Ovary (tissue), 3 donors: ENCODE results near the gene IMMP2L.

Experiments used
- EP300 ChIP-seq: sonication (generic); formaldehyde crosslinking; IDR thresholded peaks from one replicate; pipeline ENCODE4 v1.6.1; 2017; ENCODE audit warnings: antibody characterized with exemption
- POLR2A ChIP-seq: fragments of 450-650 bp; IDR thresholded peaks from one replicate; pipeline ENCODE4 v1.6.1; 2017; ENCODE audit warnings: antibody characterized with exemption, mild to moderate bottlenecking, moderate library complexity
- TF ChIP-seq, protein P1 (sequence below), 3 donors: fragments of 450-650 bp in 2 of 3; fragments of 200-600 bp in 1 of 3; IDR thresholded peaks; one replicate each; pipeline versions ENCODE4 v1.5.1 to v1.8.0; 2016 to 2022; ENCODE audit warnings: antibody characterized with exemption in 3 of 3, mild to moderate bottlenecking in 1 of 3
- donor health status: DM: no; HTN: no; CAD: no.

DNA sequence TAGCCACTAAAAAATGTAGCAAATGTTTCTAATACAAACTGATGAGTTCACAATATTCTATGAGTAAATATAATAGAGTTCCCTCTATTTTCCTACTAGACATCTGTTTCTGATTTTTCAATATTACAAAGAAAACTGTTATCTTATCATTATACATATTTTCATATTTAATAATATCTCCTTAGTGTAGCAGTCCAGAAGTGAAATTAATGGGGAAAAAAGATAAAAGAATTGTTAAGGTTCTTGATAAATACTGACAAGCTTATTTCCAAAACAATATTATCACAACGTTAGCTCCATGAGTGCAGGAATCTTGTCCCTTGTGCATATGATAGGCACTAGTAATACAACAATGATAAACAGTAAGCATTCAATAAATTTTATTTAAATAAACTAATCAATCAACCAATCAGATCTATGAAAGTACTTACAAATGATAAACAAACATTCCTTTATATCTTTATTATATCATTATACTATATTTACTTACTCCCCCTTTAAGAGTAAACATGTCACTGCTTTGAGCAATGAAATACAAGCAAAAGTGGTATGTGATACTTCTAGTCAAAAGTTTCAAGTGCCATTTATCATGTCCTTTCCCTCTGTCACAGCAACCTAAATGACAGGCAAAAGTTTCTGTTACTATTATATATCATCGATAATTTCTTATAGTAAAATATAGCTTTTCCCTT is 103.1 kb downstream of the IMMP2L start:
- TF ChIP-seq, protein P1, sequence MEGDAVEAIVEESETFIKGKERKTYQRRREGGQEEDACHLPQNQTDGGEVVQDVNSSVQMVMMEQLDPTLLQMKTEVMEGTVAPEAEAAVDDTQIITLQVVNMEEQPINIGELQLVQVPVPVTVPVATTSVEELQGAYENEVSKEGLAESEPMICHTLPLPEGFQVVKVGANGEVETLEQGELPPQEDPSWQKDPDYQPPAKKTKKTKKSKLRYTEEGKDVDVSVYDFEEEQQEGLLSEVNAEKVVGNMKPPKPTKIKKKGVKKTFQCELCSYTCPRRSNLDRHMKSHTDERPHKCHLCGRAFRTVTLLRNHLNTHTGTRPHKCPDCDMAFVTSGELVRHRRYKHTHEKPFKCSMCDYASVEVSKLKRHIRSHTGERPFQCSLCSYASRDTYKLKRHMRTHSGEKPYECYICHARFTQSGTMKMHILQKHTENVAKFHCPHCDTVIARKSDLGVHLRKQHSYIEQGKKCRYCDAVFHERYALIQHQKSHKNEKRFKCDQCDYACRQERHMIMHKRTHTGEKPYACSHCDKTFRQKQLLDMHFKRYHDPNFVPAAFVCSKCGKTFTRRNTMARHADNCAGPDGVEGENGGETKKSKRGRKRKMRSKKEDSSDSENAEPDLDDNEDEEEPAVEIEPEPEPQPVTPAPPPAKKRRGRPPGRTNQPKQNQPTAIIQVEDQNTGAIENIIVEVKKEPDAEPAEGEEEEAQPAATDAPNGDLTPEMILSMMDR (IDR thresholded peaks at IDR 0.05), result no peak
- TF ChIP-seq POLR2A (no peak), EP300 (no peak)
